GM19438 (cell line): ENCODE data around the gene LPIN2.

Experiments
- ATAC-seq: cut with Tn5 transposase; IDR thresholded peaks from one replicate; pipeline ENCODE4 v1.9.1; 2021; ENCODE audit warnings: low read depth; ENCODE audit not compliant: unreplicated experiment

Gene LPIN2

DNA sequence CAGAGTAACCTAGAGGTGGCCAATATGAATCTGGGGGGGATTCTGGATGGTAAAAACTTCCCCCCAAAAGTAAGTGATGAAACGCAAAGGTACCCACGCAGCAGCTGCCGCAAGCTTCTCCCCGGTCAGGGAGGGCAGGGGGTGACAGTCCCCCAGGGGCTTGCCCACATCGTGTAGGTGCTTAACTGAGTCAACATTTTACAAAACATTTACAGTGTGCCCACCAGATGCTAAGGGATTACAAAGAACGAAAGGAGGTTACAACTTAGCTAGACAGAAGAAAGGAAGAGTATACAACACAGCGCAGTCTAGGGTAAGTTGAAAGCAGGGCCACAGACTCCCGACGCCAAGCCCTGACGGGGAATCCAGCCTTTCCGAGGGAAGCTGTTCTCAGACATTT, 45.6 kb downstream of the LPIN2 start:
- no peak for ATAC-seq

DNA sequence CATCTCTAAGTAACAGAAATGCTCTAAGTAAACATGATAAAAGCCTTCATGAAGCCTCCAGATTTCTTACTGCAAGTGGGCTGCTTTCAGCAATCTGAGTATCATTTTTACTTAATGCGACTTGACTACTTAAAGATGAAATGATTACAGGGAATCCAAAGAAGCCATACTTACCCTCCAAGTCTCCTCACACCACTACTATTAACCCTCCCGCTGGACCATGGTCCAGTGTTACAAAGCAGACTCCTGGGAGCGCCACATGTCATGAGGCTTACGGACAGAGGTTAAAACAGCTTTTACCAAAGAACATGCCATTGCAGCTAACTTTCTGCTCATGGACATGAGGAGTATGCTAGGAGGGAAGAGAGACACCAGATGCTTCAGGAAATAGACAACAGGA, 46.4 kb downstream of the LPIN2 start:
- ATAC-seq, result no peak

DNA sequence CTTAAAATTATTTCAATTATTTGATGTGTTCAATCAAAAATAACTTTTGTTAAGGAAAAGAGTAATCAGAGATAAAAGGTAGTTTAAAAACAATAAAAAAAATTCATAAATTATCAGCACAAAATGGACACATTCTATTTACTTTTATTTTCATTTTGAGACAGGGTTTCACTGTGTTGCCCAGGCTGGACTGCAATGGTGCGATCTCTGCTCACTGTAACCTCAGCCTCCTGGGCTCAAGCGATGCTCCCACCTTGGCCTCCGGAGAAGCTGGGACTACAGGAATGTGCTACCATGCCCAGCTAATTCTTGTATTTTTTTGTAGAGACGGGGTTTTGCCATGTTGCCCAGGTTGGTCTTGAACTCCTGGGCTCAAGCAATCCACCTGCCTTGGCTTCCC, 47.1 kb downstream of the LPIN2 start:
- ATAC-seq, result no peak

DNA sequence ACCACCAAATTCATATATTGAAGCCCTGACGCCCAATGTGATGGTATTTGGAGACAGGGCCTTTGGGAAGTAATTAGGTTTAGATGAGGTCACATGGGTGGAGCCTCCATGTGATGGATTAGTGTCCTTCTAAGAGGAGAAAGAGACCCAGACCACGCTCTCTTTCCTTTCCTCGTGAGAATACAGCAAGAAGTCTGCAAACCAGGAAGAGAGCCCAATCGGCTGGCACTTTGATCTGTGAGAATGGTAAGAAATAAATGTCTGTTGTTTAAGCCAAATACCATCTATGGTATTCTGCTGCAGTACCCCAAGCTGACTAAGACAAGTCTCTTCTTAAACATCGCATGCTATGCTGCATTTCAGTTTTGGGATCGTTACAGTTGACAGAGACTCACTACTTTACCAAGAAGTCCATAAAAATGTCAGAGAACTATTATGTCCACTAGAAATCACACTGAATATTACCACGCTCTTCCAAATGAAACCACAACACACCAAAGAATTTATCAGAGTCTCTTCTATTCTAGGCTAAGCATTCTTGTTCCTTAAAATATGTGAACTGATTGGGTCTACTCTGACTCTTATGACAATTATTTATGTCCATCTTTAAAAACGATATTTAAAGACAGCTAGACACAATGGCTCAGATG, 48.5 kb downstream of the LPIN2 start:
- no peak for ATAC-seq
